HepG2 (cell line): ENCODE results near the gene ZNF563. TPM values are rescaled to one million over a fixed set of nuclear protein-coding genes. Genes with fewer than 3 reads are reported as not detected.

Experiments used
- ARID3A ChIP-seq: IDR thresholded peaks from 2 replicates; pipeline ENCODE4 v1.6.1; 2012; ENCODE audit warnings: low read depth, low read length, improper control_type of control experiment
- BRF2 ChIP-seq: sonication (generic); formaldehyde crosslinking; IDR thresholded peaks from 2 replicates; pipeline ENCODE4 v1.8.1; 2022; ENCODE audit warnings: mild to moderate bottlenecking, missing genetic modification reagents
- DMAP1 ChIP-seq: IDR thresholded peaks from 2 replicates; pipeline ENCODE4 v1.6.1; 2016
- ELF3 ChIP-seq: IDR thresholded peaks from 2 replicates; pipeline ENCODE4 v1.6.1; 2016; ENCODE audit warnings: missing genetic modification reagents, missing compliant biosample characterization
- GATAD2A ChIP-seq: IDR thresholded peaks from 2 replicates; pipeline ENCODE4 v1.6.1; 2016
- HOXA5 ChIP-seq: sonication (generic); formaldehyde crosslinking; IDR thresholded peaks from 2 replicates; pipeline ENCODE4 v1.4.0; 2020; ENCODE audit warnings: missing genetic modification reagents
- MIXL1 ChIP-seq: IDR thresholded peaks from 2 replicates; pipeline ENCODE4 v1.6.1; 2016
- POLR2G ChIP-seq: fragments of 200-400 bp; formaldehyde crosslinking; IDR thresholded peaks from 2 replicates; pipeline ENCODE4 v1.6.1; 2018; ENCODE audit warnings: mild to moderate bottlenecking, low read depth, low read length, moderate library complexity
- RBFOX2 ChIP-seq: fragments of 200-400 bp; formaldehyde crosslinking; IDR thresholded peaks from 2 replicates; pipeline ENCODE4 v1.6.1; 2017; ENCODE audit warnings: low read depth, mild to moderate bottlenecking, low read length
- REPIN1 ChIP-seq: sonication (generic); formaldehyde crosslinking; IDR thresholded peaks from 2 replicates; pipeline ENCODE4 v1.8.0; 2022; ENCODE audit warnings: missing genetic modification reagents, low read depth, mild to moderate bottlenecking, borderline replicate concordance
- TFDP1 ChIP-seq: IDR thresholded peaks from 2 replicates; pipeline ENCODE4 v1.6.1; 2016; ENCODE audit warnings: missing compliant biosample characterization, missing genetic modification reagents, borderline replicate concordance
- TFDP2 ChIP-seq: sonication (generic); formaldehyde crosslinking; IDR thresholded peaks from 2 replicates; pipeline ENCODE4 v1.4.0; 2020; ENCODE audit warnings: missing genetic modification reagents
- ZBTB26 ChIP-seq: IDR thresholded peaks from 2 replicates; pipeline ENCODE4 v1.6.1; 2016; ENCODE audit warnings: missing compliant biosample characterization, missing genetic modification reagents, borderline replicate concordance
- ZIK1 ChIP-seq: sonication (generic); formaldehyde crosslinking; IDR thresholded peaks from 2 replicates; pipeline ENCODE4 v1.5.0; 2020; ENCODE audit warnings: mild to moderate bottlenecking, low read depth, missing genetic modification reagents, borderline replicate concordance
- ZNF17 ChIP-seq: sonication (generic); formaldehyde crosslinking; IDR thresholded peaks from 2 replicates; pipeline ENCODE4 v1.5.0; 2020; ENCODE audit warnings: mild to moderate bottlenecking, missing genetic modification reagents
- ZNF274 ChIP-seq: sonication (generic); formaldehyde crosslinking; IDR thresholded peaks from 2 replicates; pipeline ENCODE4 v1.5.1; 2020; ENCODE audit warnings: mild to moderate bottlenecking, missing genetic modification reagents
- ZNF496 ChIP-seq: sonication (generic); formaldehyde crosslinking; IDR thresholded peaks from 2 replicates; pipeline ENCODE4 v1.8.1; 2023; ENCODE audit warnings: mild to moderate bottlenecking, moderate library complexity, missing genetic modification reagents; ENCODE audit not compliant: insufficient replicate concordance
- ZNF546 ChIP-seq: sonication (generic); formaldehyde crosslinking; conservative IDR thresholded peaks from 2 replicates; pipeline ENCODE4 v1.8.1; 2023; ENCODE audit warnings: mild to moderate bottlenecking, missing genetic modification reagents
- ZNF609 ChIP-seq: sonication (generic); formaldehyde crosslinking; IDR thresholded peaks from 2 replicates; pipeline ENCODE4 v1.4.0; 2020; ENCODE audit warnings: mild to moderate bottlenecking, missing genetic modification reagents, borderline replicate concordance
- polyA plus RNA-seq, 8 experiments: library from polyadenylated mRNA; depleted of rRNA in 3 of 8; stranded (reverse) in 7 of 8; unstranded in 1 of 8; fragments of >200 nt; fragmentation: Illumina TruSeq in 4 of 8; extraction: Trizol in 4 of 8; gene quantifications; 2 replicates each; pipeline versions ENCODE4 v1.2.1 to v1.2.3, GENCODE V29; 2011 to 2016; ENCODE audit warnings: low read depth in 4 of 8, missing spikeins in 1 of 8, mixed read lengths in 1 of 8; ENCODE audit not compliant: insufficient read depth in 1 of 8
- total RNA-seq, 5 experiments: library from RNA; depleted of rRNA; stranded (reverse); fragments of >200 nt; fragmentation: Illumina TruSeq; extraction: Trizol; gene quantifications; 2 replicates each; pipeline ENCODE4 v1.2.3, GENCODE V29; 2016; ENCODE audit warnings: low read depth in 1 of 5

Gene ZNF563
- total and polyA plus RNA-seq, 2 of the 13 experiments (the other 11 are each of a cell fraction or from before 2014, with no cell fraction given): 7.5 to 19.5 TPM

- TF ChIP-seq ZNF609 (CRISPR knock-in tag) (peak; percentile 23; the same call in 1 of the 2 replicates), ELF3 (CRISPR knock-in tag) (peak; percentile 48; the same call in 1 of the 2 replicates), GATAD2A (CRISPR knock-in tag) (peak; percentile 62), TFDP2 (CRISPR knock-in tag) (no peak), POLR2G (peak; percentile 51; the same call in 1 of the 2 replicates), ZNF546 (CRISPR knock-in tag) (no peak), DMAP1 (CRISPR knock-in tag) (no peak), ZBTB26 (CRISPR knock-in tag) (no peak), BRF2 (no peak), MIXL1 (CRISPR knock-in tag) (peak; percentile 42; the same call in 1 of the 2 replicates), ZNF274 (CRISPR knock-in tag) (no peak), ZIK1 (CRISPR knock-in tag) (no peak), HOXA5 (CRISPR knock-in tag) (no peak), ZNF496 (CRISPR knock-in tag) (no peak), ARID3A (peak; percentile 57), RBFOX2 (peak; percentile 75), ZNF17 (CRISPR knock-in tag) (no peak), REPIN1 (CRISPR knock-in tag) (no peak), TFDP1 (CRISPR knock-in tag) (0 out of 2 replicates have a peak, but pooled peaks have one; percentile 19)
These were observed 3.1 kb downstream of the ZNF563 start (continued) for GRCh38 chr19:12330340-12330739.
